Smooth muscle cell of the umbilical artery (primary cell): Measurements from ENCODE around the gene VENTX. TPM values are rescaled to one million over a fixed set of nuclear protein-coding genes. Genes with fewer than 3 reads are reported as not detected.

ENCODE experiments used
- total RNA-seq: library from RNA; depleted of rRNA; stranded (reverse); fragments of >200 nt; gene quantifications from 2 replicates; pipeline ENCODE4 v1.2.3, GENCODE V29; 2014

Gene VENTX, protein sequence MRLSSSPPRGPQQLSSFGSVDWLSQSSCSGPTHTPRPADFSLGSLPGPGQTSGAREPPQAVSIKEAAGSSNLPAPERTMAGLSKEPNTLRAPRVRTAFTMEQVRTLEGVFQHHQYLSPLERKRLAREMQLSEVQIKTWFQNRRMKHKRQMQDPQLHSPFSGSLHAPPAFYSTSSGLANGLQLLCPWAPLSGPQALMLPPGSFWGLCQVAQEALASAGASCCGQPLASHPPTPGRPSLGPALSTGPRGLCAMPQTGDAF
- total RNA-seq = not detected in 2 replicates

GRCh38 chr10:133237588-133238465 lies at the start of gene VENTX:
TSS of gene VENTX (plus strand) at chr10:133237855. CDS start at chr10:133237915, 60 bp downstream.

GRCh38 chr10:133230044-133230361 lies 7.7 kb upstream of the VENTX start, which contains the start of gene UTF1:
TSS of gene UTF1 (plus strand) at chr10:133230217. CDS start at chr10:133230289, 72 bp downstream.

GRCh38 chr10:133276435-133277201 lies 39.0 kb downstream of the VENTX start, which contains the start of gene ADAM8:
TSS of gene ADAM8 (minus strand) at chr10:133276868. CDS start at chr10:133276817, 51 bp downstream.

Other genes with a start within 250 kb of the VENTX start
- not detected in 2 replicates for gene ADGRA1, start 149.9 kb upstream of the VENTX start, total RNA-seq
- 2.0 and 3.0 TPM in 2 replicates for gene KNDC1, start 77.6 kb upstream of the VENTX start, total RNA-seq
- gene UTF1, start 7.6 kb upstream of the VENTX start, total RNA-seq = not detected in 2 replicates
- 1.2 and 4.3 TPM in 2 replicates for gene ADAM8, start 39.0 kb downstream of the VENTX start, total RNA-seq
- gene TUBGCP2, start 71.0 kb downstream of the VENTX start, total RNA-seq = 51.1 and 64.4 TPM in 2 replicates
- 14.1 and 16.0 TPM in 2 replicates for gene ZNF511, start 71.1 kb downstream of the VENTX start, total RNA-seq
- 0.23 and 0.30 TPM in 2 replicates for gene CALY, start 99.0 kb downstream of the VENTX start, total RNA-seq
- not detected in 2 replicates for gene PRAP1, start 109.5 kb downstream of the VENTX start, total RNA-seq
- 7.5 and 12.8 TPM in 2 replicates for gene FUOM, start 120.2 kb downstream of the VENTX start, total RNA-seq
- 57.3 and 62.9 TPM in 2 replicates for gene ECHS1, start 135.5 kb downstream of the VENTX start, total RNA-seq
- 5.4 and 5.6 TPM in 2 replicates for gene PAOX, start 141.4 kb downstream of the VENTX start, total RNA-seq
- 22.9 and 26.1 TPM in 2 replicates for gene MTG1, start 156.3 kb downstream of the VENTX start, total RNA-seq
- gene SPRN, start 186.8 kb downstream of the VENTX start, total RNA-seq = 0.59 and 1.6 TPM in 2 replicates
- gene SCART1, start 216.1 kb downstream of the VENTX start, total RNA-seq = 1.5 and 2.7 TPM in 2 replicates